Nephron (organoid): ENCODE results near the gene GBE1.

Experiments used
- H3K27ac Mint-ChIP-seq, 3 experiments: 2 replicates each; pipeline ENCODE4 v1.8.0; 2020; ENCODE audit warnings: mixed read lengths in 3 of 3, mild to moderate bottlenecking in 2 of 3, moderate library complexity in 1 of 3
- H3K27me3 Mint-ChIP-seq: 2 replicates; pipeline ENCODE4 v1.8.0; 2021; ENCODE audit warnings: low read depth, mild to moderate bottlenecking, moderate library complexity, mixed read lengths
- H3K36me3 Mint-ChIP-seq: 2 replicates; pipeline ENCODE4 v1.8.0; 2020; ENCODE audit warnings: low read depth, mixed read lengths
- H3K4me1 Mint-ChIP-seq: 2 replicates; pipeline ENCODE4 v1.8.0; 2020; ENCODE audit warnings: mixed read lengths
- H3K4me3 Mint-ChIP-seq, 3 experiments: 2 replicates each; pipeline ENCODE4 v1.8.0; 2020; ENCODE audit warnings: mild to moderate bottlenecking in 3 of 3, mixed read lengths in 3 of 3, moderate library complexity in 2 of 3
- H3K9me3 Mint-ChIP-seq: 2 replicates; pipeline ENCODE4 v1.8.0; 2020; ENCODE audit warnings: mixed read lengths
- CTCF ChIP-seq, 3 experiments: fragments of 200-600 bp; sonication (generic); IDR thresholded peaks; one replicate each; pipeline ENCODE4 v1.5.0; 2021; ENCODE audit warnings: antibody characterized with exemption in 3 of 3; ENCODE audit not compliant: unreplicated experiment in 3 of 3

Gene GBE1

GRCh38 chr3:81716870-81717509 lies 44.5 kb downstream of the GBE1 start:
- H3K4me3 Mint-ChIP-seq = no peak overlapping the region
- peak overlapping the region; percentile 59 to 97 (median 90) for H3K27ac Mint-ChIP-seq
- TF ChIP-seq CTCF (IDR thresholded peaks at IDR 0.05; ENCODE audit: unreplicated experiment in 3 of 3) = no peak
- H3K4me1 Mint-ChIP-seq = peaks cover 8% of the 10 kb centered on the region
- no peaks in the 10 kb centered on the region for H3K27me3 Mint-ChIP-seq
- no peaks in the 10 kb centered on the region for H3K9me3 Mint-ChIP-seq
- peaks cover 12% of the 10 kb centered on the region for H3K36me3 Mint-ChIP-seq

- Mint-ChIP-seq H3K9me3 (no peaks in the 10 kb centered on the region), H3K27ac (no peak overlapping the region), H3K4me3 (no peak overlapping the region), H3K4me1 (peaks cover 8% of the 10 kb centered on the region), H3K36me3 (peaks cover 12% of the 10 kb centered on the region), H3K27me3 (no peaks in the 10 kb centered on the region)
- TF ChIP-seq CTCF (IDR thresholded peaks at IDR 0.05; ENCODE audit: unreplicated experiment in 3 of 3) = no peak
These were observed 48.4 kb downstream of the GBE1 start for GRCh38 chr3:81713031-81713430.

DNA sequence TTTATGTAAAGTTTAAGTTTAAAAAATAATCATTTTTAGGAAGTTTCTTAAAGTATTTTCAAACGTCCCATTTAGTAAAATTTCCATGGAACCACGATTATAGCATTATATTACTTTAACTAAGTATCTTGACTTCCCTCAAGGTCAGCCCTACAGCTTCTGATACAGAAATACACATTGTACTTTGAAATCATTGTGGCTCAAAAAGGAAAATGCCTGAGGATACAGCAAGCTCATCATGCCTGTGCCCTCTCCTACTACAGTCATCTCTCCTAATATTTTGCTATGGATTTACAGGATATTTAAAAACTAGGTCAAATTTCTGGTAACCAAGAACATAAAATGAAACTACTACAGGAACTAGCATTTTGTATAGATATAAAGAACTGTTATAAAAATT lies 51.8 kb downstream of the GBE1 start:
- Mint-ChIP-seq H3K36me3 (peaks cover 5% of the 10 kb centered on the region), H3K9me3 (no peaks in the 10 kb centered on the region), H3K4me1 (no peaks in the 10 kb centered on the region), H3K27me3 (no peaks in the 10 kb centered on the region), H3K27ac (no peak overlapping the region), H3K4me3 (no peak overlapping the region)
- no peak for TF ChIP-seq CTCF (IDR thresholded peaks at IDR 0.05; ENCODE audit: unreplicated experiment in 3 of 3)

GRCh38 chr3:81707996-81708395 lies 53.4 kb downstream of the GBE1 start:
- Mint-ChIP-seq H3K36me3 (peaks cover 2% of the 10 kb centered on the region), H3K9me3 (no peaks in the 10 kb centered on the region), H3K4me3 (no peak overlapping the region), H3K27ac (no peak overlapping the region), H3K4me1 (no peaks in the 10 kb centered on the region), H3K27me3 (no peaks in the 10 kb centered on the region)
- no peak for TF ChIP-seq CTCF (IDR thresholded peaks at IDR 0.05; ENCODE audit: unreplicated experiment in 3 of 3)

- Mint-ChIP-seq H3K27me3 (no peaks in the 10 kb centered on the region), H3K9me3 (no peaks in the 10 kb centered on the region), H3K36me3 (no peaks in the 10 kb centered on the region), H3K4me3 (no peak overlapping the region), H3K4me1 (no peaks in the 10 kb centered on the region), H3K27ac (no peak overlapping the region)
- TF ChIP-seq CTCF (IDR thresholded peaks at IDR 0.05; ENCODE audit: unreplicated experiment in 3 of 3) = no peak
These were observed 59.3 kb downstream of the GBE1 start for GRCh38 chr3:81702126-81702525.
